GM23248 (cell line): ENCODE measurements around the gene METTL18.

Experiments used
- EZH2 ChIP-seq: fragments of 200-600 bp; sonication (generic); IDR thresholded peaks from 2 replicates; pipeline ENCODE4 v1.6.1; 2018; ENCODE audit warnings: antibody characterized with exemption, mild to moderate bottlenecking; ENCODE audit not compliant: insufficient read depth, poor library complexity, severe bottlenecking
- EZH2phosphoT487 ChIP-seq: fragments of 200-600 bp; sonication (generic); IDR thresholded peaks from 2 replicates; pipeline ENCODE4 v1.6.1; 2018; ENCODE audit warnings: antibody characterized with exemption, moderate library complexity, mild to moderate bottlenecking, low read depth; ENCODE audit not compliant: insufficient read depth

DNA sequence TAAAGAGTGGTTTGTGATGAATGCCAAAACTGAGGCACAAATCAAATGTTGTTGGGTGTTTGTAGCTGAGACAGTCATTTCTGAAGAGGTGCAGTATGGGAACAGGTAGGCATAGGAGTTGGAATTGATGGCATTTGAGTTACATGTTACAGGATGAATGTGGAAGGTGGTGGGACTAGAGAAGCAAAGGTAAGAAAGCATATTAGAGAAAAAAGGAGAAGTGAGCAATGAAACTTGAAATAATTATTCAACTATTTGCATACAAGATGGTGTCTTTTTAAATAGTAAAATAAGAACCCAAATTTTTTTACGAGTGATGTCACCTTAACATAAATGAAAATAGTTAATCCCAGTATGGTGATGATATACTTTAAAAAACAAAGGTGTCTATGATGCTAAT, 40.2 kb upstream of the METTL18 start:
- TF ChIP-seq EZH2 (no peak), EZH2phosphoT487 (no peak)
